ENCODE measurements around the gene MYBL2. TPM values are rescaled to one million over a fixed set of nuclear protein-coding genes. Genes with fewer than 3 reads are reported as not detected.

The MYBL2 gene
- total RNA-seq (2022; extraction: Qiagen RNA extraction), result 77.2 to 82.4 TPM (median 77.9 TPM) in 5 replicates

GRCh38 chr20:43666376-43667328 is at the start of gene MYBL2:
Gene MYBL2 (plus strand): TSS chr20:43667114. CDS start chr20:43667284, 170 bp downstream.

GRCh38 chr20:43726811-43727338 is 60.0 kb downstream of the MYBL2 start, which contains the start of gene GTSF1L:
Gene GTSF1L (minus strand): TSS chr20:43727002. CDS start chr20:43726694, 308 bp downstream.

Other genes with a start within 250 kb of the MYBL2 start
- 94.8 to 109 TPM (median 103 TPM) in 5 replicates for gene SRSF6, start 209.2 kb upstream of the MYBL2 start, total RNA-seq (2022; extraction: Qiagen RNA extraction)
- 0.62 to 1.7 TPM (median 1.2 TPM) in 5 replicates for gene L3MBTL1, start 159.4 kb upstream of the MYBL2 start, total RNA-seq (2022; extraction: Qiagen RNA extraction)
- 6.4 to 7.6 TPM (median 7.0 TPM) in 5 replicates for gene SGK2, start 108.1 kb upstream of the MYBL2 start, total RNA-seq (2022; extraction: Qiagen RNA extraction)
- gene IFT52, start 76.2 kb upstream of the MYBL2 start, total RNA-seq (2022; extraction: Qiagen RNA extraction), result 27.5 to 36.0 TPM (median 30.5 TPM) in 5 replicates
- not detected in 5 replicates for gene GTSF1L, start 59.9 kb downstream of the MYBL2 start, total RNA-seq (2022; extraction: Qiagen RNA extraction)
- gene TOX2, start 247.7 kb downstream of the MYBL2 start, total RNA-seq (2022; extraction: Qiagen RNA extraction), result 11.6 to 15.6 TPM (median 13.8 TPM) in 5 replicates

All from A549 treated with AZD2906 at 1 μM for 4 hours (cell line).